ENCODE results near the gene TCF15.

DNA sequence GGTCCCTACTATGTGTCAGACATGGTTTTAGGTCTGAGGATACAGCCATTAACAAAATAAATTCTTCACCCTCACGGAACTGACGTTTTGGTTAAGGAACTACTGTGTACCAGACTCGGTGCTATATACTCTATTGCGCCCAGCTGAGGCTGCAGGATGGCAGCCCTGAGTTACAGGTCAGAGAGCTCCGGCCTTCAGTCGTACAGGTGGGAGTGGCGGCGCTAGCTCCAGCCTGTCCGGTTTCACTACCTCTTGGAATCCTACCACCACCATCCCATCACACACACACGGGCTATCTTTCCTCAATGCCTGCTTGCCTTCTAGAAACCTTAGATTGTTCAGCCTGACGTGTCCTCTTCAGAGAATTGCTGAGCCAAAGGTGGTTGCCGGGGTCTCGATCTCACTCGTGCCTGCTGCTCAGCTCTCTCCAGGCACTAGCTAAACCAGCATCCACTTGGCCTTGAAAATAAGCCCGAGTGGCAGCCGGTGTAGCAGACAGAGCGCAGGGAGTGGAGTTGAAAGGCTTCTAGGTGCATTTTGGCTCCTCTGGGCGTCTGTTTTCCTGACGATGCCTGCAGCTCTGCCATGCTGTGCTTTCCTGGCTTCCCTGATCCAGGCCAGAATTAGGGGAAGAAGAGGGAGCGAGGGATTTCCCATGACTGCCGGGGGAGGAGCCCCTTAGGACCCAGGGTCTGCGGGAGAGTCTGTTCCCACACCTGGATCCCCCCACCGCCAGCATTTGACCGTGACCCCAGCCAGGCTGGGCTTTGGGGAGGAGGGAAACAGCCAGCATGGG lies 1.1 kb upstream of the TCF15 start:
- TF ChIP-seq CTCF (IDR thresholded peaks at IDR 0.05) (no peak), POLR2A (IDR thresholded peaks at IDR 0.05) (no peak)
